ENCODE results near the gene CFAP161.

- TF ChIP-seq, protein P1, sequence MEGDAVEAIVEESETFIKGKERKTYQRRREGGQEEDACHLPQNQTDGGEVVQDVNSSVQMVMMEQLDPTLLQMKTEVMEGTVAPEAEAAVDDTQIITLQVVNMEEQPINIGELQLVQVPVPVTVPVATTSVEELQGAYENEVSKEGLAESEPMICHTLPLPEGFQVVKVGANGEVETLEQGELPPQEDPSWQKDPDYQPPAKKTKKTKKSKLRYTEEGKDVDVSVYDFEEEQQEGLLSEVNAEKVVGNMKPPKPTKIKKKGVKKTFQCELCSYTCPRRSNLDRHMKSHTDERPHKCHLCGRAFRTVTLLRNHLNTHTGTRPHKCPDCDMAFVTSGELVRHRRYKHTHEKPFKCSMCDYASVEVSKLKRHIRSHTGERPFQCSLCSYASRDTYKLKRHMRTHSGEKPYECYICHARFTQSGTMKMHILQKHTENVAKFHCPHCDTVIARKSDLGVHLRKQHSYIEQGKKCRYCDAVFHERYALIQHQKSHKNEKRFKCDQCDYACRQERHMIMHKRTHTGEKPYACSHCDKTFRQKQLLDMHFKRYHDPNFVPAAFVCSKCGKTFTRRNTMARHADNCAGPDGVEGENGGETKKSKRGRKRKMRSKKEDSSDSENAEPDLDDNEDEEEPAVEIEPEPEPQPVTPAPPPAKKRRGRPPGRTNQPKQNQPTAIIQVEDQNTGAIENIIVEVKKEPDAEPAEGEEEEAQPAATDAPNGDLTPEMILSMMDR (IDR thresholded peaks at IDR 0.05): no peak
- TF ChIP-seq POLR2A (IDR thresholded peaks at IDR 0.05) (no peak), EP300 (IDR thresholded peaks at IDR 0.05) (no peak), POLR2AphosphoS5 (IDR thresholded peaks at IDR 0.05) (no peak)
These were observed 15.7 kb upstream of the CFAP161 start for GRCh38 chr15:81118361-81118760.

All from gastroesophageal sphincter (tissue), 3 donors.